ENCODE results near the gene NBDY.

DNA sequence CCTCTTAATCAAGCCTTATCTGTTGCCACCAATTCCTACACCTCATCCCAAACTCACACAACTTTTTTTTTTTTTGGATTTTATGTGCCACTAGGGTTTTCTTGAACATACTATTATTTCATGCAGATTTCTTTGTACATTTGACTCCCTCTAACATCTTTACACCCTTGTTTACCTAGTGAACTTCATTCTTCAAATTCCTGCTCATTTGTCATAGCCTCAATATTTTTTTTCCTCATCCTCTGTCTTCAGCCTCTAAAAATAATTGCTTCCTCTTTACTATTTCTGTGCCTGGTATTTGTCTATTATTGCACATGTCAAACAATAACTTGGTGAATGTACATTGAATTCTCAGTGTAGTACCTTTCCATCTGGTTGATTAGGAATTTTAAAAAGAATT is 22.0 kb downstream of the NBDY start:
- TF ChIP-seq POLR2AphosphoS5 (IDR thresholded peaks at IDR 0.05) = no peak
- no peak for TF ChIP-seq CTCF (IDR thresholded peaks at IDR 0.05)

Data from prostate gland (tissue), 2 donors.